ENCODE results near the gene TECPR2.

The TECPR2 gene

GRCh38 chr14:102472791-102473150 lies 110.0 kb downstream of the TECPR2 start:
- no peak for DNase-seq

GRCh38 chr14:102473559-102473958 lies 110.8 kb downstream of the TECPR2 start:
- DNase-seq: no peak

GRCh38 chr14:102474934-102475333 lies 112.2 kb downstream of the TECPR2 start:
- no peak for DNase-seq

GRCh38 chr14:102479107-102479506 lies 116.4 kb downstream of the TECPR2 start:
- no peak for DNase-seq

- DNase-seq: no peak
These were observed 117.0 kb downstream of the TECPR2 start for GRCh38 chr14:102479777-102480176.

- no peak for DNase-seq
These were observed 118.6 kb downstream of the TECPR2 start for GRCh38 chr14:102481371-102481770.

- DNase-seq: no peak
These were observed 119.1 kb downstream of the TECPR2 start for GRCh38 chr14:102481791-102482238.

GRCh38 chr14:102484316-102484715 lies 121.6 kb downstream of the TECPR2 start:
- no peak for DNase-seq

GRCh38 chr14:102485693-102486512 lies 123.2 kb downstream of the TECPR2 start:
- no peak for DNase-seq

- DNase-seq: no peak
These were observed 123.9 kb downstream of the TECPR2 start for GRCh38 chr14:102486513-102487203.

GRCh38 chr14:102487204-102487577 lies 124.5 kb downstream of the TECPR2 start:
- DNase-seq: no peak

- no peak for DNase-seq
These were observed 127.7 kb downstream of the TECPR2 start for GRCh38 chr14:102490456-102490855.

GRCh38 chr14:102491366-102491765 lies 128.6 kb downstream of the TECPR2 start:
- no peak for DNase-seq

- DNase-seq: no peak
These were observed 129.2 kb downstream of the TECPR2 start for GRCh38 chr14:102491786-102492530.

- DNase-seq: no peak
These were observed 129.8 kb downstream of the TECPR2 start for GRCh38 chr14:102492531-102492910.

GRCh38 chr14:102493096-102493495 lies 130.4 kb downstream of the TECPR2 start:
- no peak for DNase-seq

GRCh38 chr14:102493585-102493984 lies 130.8 kb downstream of the TECPR2 start:
- DNase-seq: no peak

- no peak for DNase-seq
These were observed 133.0 kb downstream of the TECPR2 start for GRCh38 chr14:102495491-102496330.

- no peak for DNase-seq
These were observed 133.6 kb downstream of the TECPR2 start for GRCh38 chr14:102496331-102496691.

GRCh38 chr14:102496958-102497744 lies 134.4 kb downstream of the TECPR2 start:
- DNase-seq: no peak

- DNase-seq: no peak
These were observed 135.4 kb downstream of the TECPR2 start for GRCh38 chr14:102497998-102498677.

Data from activated naive CD4-positive, alpha-beta T cell (primary cell).